OCI-LY7 (cell line): ENCODE measurements around the gene PIK3AP1. TPM values are rescaled to one million over a fixed set of nuclear protein-coding genes. Genes with fewer than 3 reads are reported as not detected.
"Not testable (repeated sequence)": the region's sequence is repeated elsewhere in the genome, so short reads cannot be mapped to it uniquely, and the experiment has no call there.

Experiments
- BruUV-seq: library from RNA; stranded (reverse); fragments of 400-500 nt; replicated peaks from 2 replicates; lab custom pipeline; 2021; lab: Mats Ljungman, UMichigan
- CTCF ChIA-PET: fragments of 300-600 bp; sonication (Branson Sonifier 250); formaldehyde crosslinking; loops from one replicate; lab custom pipeline; 2022; ENCODE audit warnings: antibody characterized with exemption; ENCODE audit not compliant: unreplicated experiment; lab: Charles Lee
- POLR2A ChIA-PET: fragments of 300-600 bp; sonication (Branson Sonifier 250); formaldehyde crosslinking; loops from one replicate; lab custom pipeline; 2022; ENCODE audit warnings: antibody characterized with exemption; lab: Charles Lee
- DNase-seq: peaks from one replicate; pipeline ENCODE4 v3.0.0-alpha.2; 2015; ENCODE audit warnings: low spot score
- H2AFZ ChIP-seq: fragments of 200-600 bp; sonication (generic), shearing (Covaris generic); 2 replicates; pipeline ENCODE4 v1.6.1; 2014; ENCODE audit warnings: mild to moderate bottlenecking, antibody characterized with exemption, low read length, moderate library complexity
- H3K27ac ChIP-seq: fragments of 200-600 bp; sonication (generic); 2 replicates; pipeline ENCODE4 v1.5.1; 2014; ENCODE audit warnings: mixed run types, low read depth, mild to moderate bottlenecking, moderate library complexity, low read length, inconsistent platforms; ENCODE audit not compliant: poor library complexity, severe bottlenecking
- H3K36me3 ChIP-seq: fragments of 200-600 bp; sonication (generic); 2 replicates; pipeline ENCODE4 v1.6.1; 2014; ENCODE audit warnings: mild to moderate bottlenecking, antibody characterized with exemption, low read length, moderate library complexity, mixed read lengths; ENCODE audit not compliant: insufficient read depth
- H3K4me1 ChIP-seq: fragments of 200-600 bp; sonication (generic); 2 replicates; pipeline ENCODE4 v1.5.1; 2014; ENCODE audit warnings: mild to moderate bottlenecking, low read length; ENCODE audit not compliant: insufficient read depth, poor library complexity, severe bottlenecking
- H3K4me2 ChIP-seq: fragments of 200-600 bp; sonication (generic); 2 replicates; pipeline ENCODE4 v1.6.1; 2014; ENCODE audit warnings: mild to moderate bottlenecking, low read length
- H3K4me3 ChIP-seq: fragments of 200-600 bp; sonication (generic); 2 replicates; pipeline ENCODE4 v1.5.1; 2014; ENCODE audit warnings: mild to moderate bottlenecking, low read depth, low read length; ENCODE audit not compliant: poor library complexity, severe bottlenecking
- H3K79me2 ChIP-seq: fragments of 200-600 bp; sonication (generic); 2 replicates; pipeline ENCODE4 v1.6.1; 2016; ENCODE audit warnings: low read depth, mild to moderate bottlenecking, low read length, moderate library complexity, mixed read lengths; ENCODE audit not compliant: insufficient read depth
- H3K9me2 ChIP-seq: fragments of 200-600 bp; sonication (generic); 2 replicates; pipeline ENCODE4 v1.6.1; 2016; ENCODE audit warnings: mild to moderate bottlenecking, low read length, mixed read lengths; ENCODE audit not compliant: insufficient read depth
- H3K9me3 ChIP-seq: fragments of 200-600 bp; sonication (generic); 2 replicates; pipeline ENCODE4 v1.6.1; 2014; ENCODE audit warnings: mild to moderate bottlenecking, mixed run types, low read length, mixed read lengths
- H4K20me1 ChIP-seq: fragments of 200-600 bp; sonication (generic); 2 replicates; pipeline ENCODE4 v1.6.1; 2014; ENCODE audit warnings: mild to moderate bottlenecking, antibody characterized with exemption, low read length, moderate library complexity, mixed read lengths; ENCODE audit not compliant: insufficient read depth
- CTCF ChIP-seq: fragments of 200-600 bp; sonication (generic); conservative IDR thresholded peaks from 2 replicates; pipeline ENCODE4 v1.5.1; 2014; ENCODE audit warnings: mild to moderate bottlenecking, antibody characterized with exemption, low read length, moderate library complexity, mixed read lengths
- EZH2phosphoT487 ChIP-seq: fragments of 200-600 bp; sonication (generic); IDR thresholded peaks from 2 replicates; pipeline ENCODE4 v1.6.1; 2018; ENCODE audit warnings: low read depth, borderline replicate concordance, mild to moderate bottlenecking, mixed run types, antibody characterized with exemption, low read length, moderate library complexity, mixed read lengths
- intact Hi-C: fragments of 100-400 bp; cut with micrococcal nuclease; formaldehyde crosslinking; loops from one replicate; pipeline ENCODE4 v1.10.0; 2022; ENCODE audit not compliant: unreplicated experiment
- total RNA-seq, 2 experiments: library from RNA; depleted of rRNA in 1 of 2; stranded (reverse); fragments of >200 nt in 1 of 2; shearing (Covaris generic) in 1 of 2; gene quantifications; 2 replicates each; pipeline ENCODE4 v1.2.3, GENCODE V29; 2014 to 2022

Gene PIK3AP1
- total RNA-seq, 2 experiments from 2014 or later = 132 to 140 TPM

- H3K9me2 ChIP-seq = no peaks in the 10 kb centered on the region
- H3K27ac ChIP-seq = peak overlapping the region; percentile 91
- peaks cover 77% of the 10 kb centered on the region for H3K4me1 ChIP-seq
- 0 out of 2 replicates have a peak, but pooled peaks cover 3% of the 10 kb centered on the region for H3K9me3 ChIP-seq
- POLR2A ChIA-PET = interaction anchor here (0.6 to 1.5 kb wide), 12 partner anchors 8 to 122 kb away, joined by 3 to 10 read pairs (median 4); partner anchors contain the start of gene LCOR
- H2AFZ ChIP-seq = peak overlapping the region; percentile 87; the same call in 1 of the 2 replicates
- intact Hi-C loops = no loop called here
- DNase-seq = peak; percentile 52
- no peaks in the 10 kb centered on the region for H3K79me2 ChIP-seq
- peak overlapping the region; percentile 6 for H3K4me3 ChIP-seq
- peak overlapping the region; percentile 62 for H3K4me2 ChIP-seq
- CTCF ChIA-PET = interaction anchor here (0.6 to 1.1 kb wide), 4 partner anchors 8 to 207 kb away, joined by 3 read pairs; no protein-coding TSS in a partner anchor
- no peaks in the 10 kb centered on the region for H4K20me1 ChIP-seq
- BruUV-seq = no TSS peak
- TF ChIP-seq CTCF (no peak), EZH2phosphoT487 (no peak)
- H3K36me3 ChIP-seq = no peaks in the 10 kb centered on the region
Measured at GRCh38 chr10:96756111-96756903, 36.0 kb upstream of the PIK3AP1 start.

- no peaks in the 10 kb centered on the region for H4K20me1 ChIP-seq
- peak overlapping the region; percentile 63 for H2AFZ ChIP-seq
- BruUV-seq = no TSS peak
- intact Hi-C loops = no loop called here
- H3K9me3 ChIP-seq = no peaks in the 10 kb centered on the region
- H3K9me2 ChIP-seq = no peaks in the 10 kb centered on the region
- no peak overlapping the region for H3K27ac ChIP-seq
- ChIA-PET POLR2A (interaction anchor here (0.9 to 1.4 kb wide), 2 partner anchors 10 to 33 kb away, joined by 3 to 4 read pairs; no protein-coding TSS in a partner anchor), CTCF (no interaction called here)
- H3K36me3 ChIP-seq = no peaks in the 10 kb centered on the region
- 0 out of 2 replicates have a peak overlapping the region, but pooled peaks have one; percentile 3 for H3K4me2 ChIP-seq
- H3K79me2 ChIP-seq = no peaks in the 10 kb centered on the region
- H3K4me1 ChIP-seq = peaks cover 71% of the 10 kb centered on the region
- no peak for TF ChIP-seq EZH2phosphoT487
- no peak for TF ChIP-seq CTCF
- H3K4me3 ChIP-seq = no peak overlapping the region
- no peak for DNase-seq
Measured at GRCh38 chr10:96753956-96754355, 33.6 kb upstream of the PIK3AP1 start.

- no peak overlapping the region for H3K27ac ChIP-seq
- H3K9me2 ChIP-seq = no peaks in the 10 kb centered on the region
- peaks cover 71% of the 10 kb centered on the region for H3K4me1 ChIP-seq
- no peak overlapping the region for H3K4me2 ChIP-seq
- ChIA-PET POLR2A (interaction anchor here (1.4 kb wide), 1 partner anchor 31 kb away, joined by 4 read pairs; no protein-coding TSS in a partner anchor), CTCF (no interaction called here)
- intact Hi-C loops = no loop called here
- no peak for DNase-seq
- H3K79me2 ChIP-seq = no peaks in the 10 kb centered on the region
- H4K20me1 ChIP-seq = no peaks in the 10 kb centered on the region
- no peak overlapping the region for H3K4me3 ChIP-seq
- no peak overlapping the region for H2AFZ ChIP-seq
- no TSS peak for BruUV-seq
- TF ChIP-seq CTCF (no peak), EZH2phosphoT487 (no peak)
- no peaks in the 10 kb centered on the region for H3K36me3 ChIP-seq
- H3K9me3 ChIP-seq = no peaks in the 10 kb centered on the region
Measured at GRCh38 chr10:96752375-96752774, 32.1 kb upstream of the PIK3AP1 start.

GRCh38 chr10:96750316-96750715 lies 30.0 kb upstream of the PIK3AP1 start:
- POLR2A ChIA-PET = interaction anchor here (0.6 to 2.1 kb wide), 3 partner anchors 12 to 165 kb away, joined by 3 to 8 read pairs (median 3); no protein-coding TSS in a partner anchor
- intact Hi-C loops, H3K4me2 ChIP-seq, H3K79me2 ChIP-seq, H3K27ac ChIP-seq, H3K9me2 ChIP-seq, CTCF ChIA-PET, DNase-seq, H4K20me1 ChIP-seq, H3K4me3 ChIP-seq, H3K36me3 ChIP-seq, H3K9me3 ChIP-seq, H2AFZ ChIP-seq: not testable (repeated sequence)
- BruUV-seq = TSS peak; percentile 100
- H3K4me1 ChIP-seq = peaks cover 50% of the 10 kb centered on the region
